Gastroesophageal sphincter (tissue), 3 donors: ENCODE data around the gene RSU1.

ENCODE experiments used
- EP300 ChIP-seq: sonication (generic); formaldehyde crosslinking; IDR thresholded peaks from one replicate; pipeline ENCODE4 v1.6.1; 2017; ENCODE audit warnings: antibody characterized with exemption, mild to moderate bottlenecking
- POLR2A ChIP-seq, 2 donors: fragments of 450-650 bp; IDR thresholded peaks; one replicate each; pipeline ENCODE4 v1.6.1; 2017; ENCODE audit warnings: antibody characterized with exemption in 2 of 2, mild to moderate bottlenecking in 2 of 2, moderate library complexity in 1 of 2
- TF ChIP-seq, protein P1 (sequence below), 4 experiments: fragments of 200-600 bp in 2 of 4; fragments of 450-650 bp in 2 of 4; sonication (generic) in 1 of 4; IDR thresholded peaks; one replicate each; pipeline ENCODE4 v1.5.1; 2017 to 2019; ENCODE audit warnings: antibody characterized with exemption in 4 of 4, mild to moderate bottlenecking in 2 of 4, moderate library complexity in 2 of 4

- TF ChIP-seq POLR2A (IDR thresholded peaks at IDR 0.05) (no peak), EP300 (no peak)
- TF ChIP-seq, protein P1, sequence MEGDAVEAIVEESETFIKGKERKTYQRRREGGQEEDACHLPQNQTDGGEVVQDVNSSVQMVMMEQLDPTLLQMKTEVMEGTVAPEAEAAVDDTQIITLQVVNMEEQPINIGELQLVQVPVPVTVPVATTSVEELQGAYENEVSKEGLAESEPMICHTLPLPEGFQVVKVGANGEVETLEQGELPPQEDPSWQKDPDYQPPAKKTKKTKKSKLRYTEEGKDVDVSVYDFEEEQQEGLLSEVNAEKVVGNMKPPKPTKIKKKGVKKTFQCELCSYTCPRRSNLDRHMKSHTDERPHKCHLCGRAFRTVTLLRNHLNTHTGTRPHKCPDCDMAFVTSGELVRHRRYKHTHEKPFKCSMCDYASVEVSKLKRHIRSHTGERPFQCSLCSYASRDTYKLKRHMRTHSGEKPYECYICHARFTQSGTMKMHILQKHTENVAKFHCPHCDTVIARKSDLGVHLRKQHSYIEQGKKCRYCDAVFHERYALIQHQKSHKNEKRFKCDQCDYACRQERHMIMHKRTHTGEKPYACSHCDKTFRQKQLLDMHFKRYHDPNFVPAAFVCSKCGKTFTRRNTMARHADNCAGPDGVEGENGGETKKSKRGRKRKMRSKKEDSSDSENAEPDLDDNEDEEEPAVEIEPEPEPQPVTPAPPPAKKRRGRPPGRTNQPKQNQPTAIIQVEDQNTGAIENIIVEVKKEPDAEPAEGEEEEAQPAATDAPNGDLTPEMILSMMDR (IDR thresholded peaks at IDR 0.05): no peak
These were observed 1.1 kb downstream of the RSU1 start for GRCh38 chr10:16816171-16816570.
